ENCODE data around the gene SEMA4D. TPM values are rescaled to one million over a fixed set of nuclear protein-coding genes. Genes with fewer than 3 reads are reported as not detected.

SEMA4D gene
- total RNA-seq, 3 donors from 2014 or later (not counting 1 experiment from before 2014, with no cell fraction given): 354 to 448 (median 420) TPM

- no peak for TF ChIP-seq CTCF (IDR thresholded peaks at IDR 0.05)
- Histone ChIP-seq H3K4me3 (ENCODE audit: low read length) (no peak overlapping the region), H3K4me1 (ENCODE audit: control insufficient read depth, insufficient read depth, low read length) (peaks cover 24% of the 10 kb centered on the region), H3K27ac (ENCODE audit: low read length) (no peak overlapping the region), H3K9me3 (ENCODE audit: control insufficient read depth, insufficient read depth, low read length) (no peaks in the 10 kb centered on the region), H3K27me3 (ENCODE audit: control insufficient read depth, insufficient read depth, low read length) (no peaks in the 10 kb centered on the region), H3K36me3 (ENCODE audit: control insufficient read depth, insufficient read depth, low read length) (peaks cover 63% of the 10 kb centered on the region)
- Mint-ChIP-seq H3K27ac (peak overlapping the region in 1 of 2 donors; percentile 82), H3K36me3 (peaks cover 25% of the 10 kb centered on the region), H3K27me3 (ENCODE audit: low read depth in 2 of 2) (no peaks in the 10 kb centered on the region), H3K4me1 (peaks cover 40 to 43% of the 10 kb centered on the region in 2 donors), H3K4me3 (no peak overlapping the region), H3K9me3 (no peaks in the 10 kb centered on the region)
- intact Hi-C loops (cut with micrococcal nuclease): loop anchor here (10.0 kb wide), 1 partner anchor 46 kb away; no protein-coding TSS in a partner anchor
- no peak for DNase-seq
- no peak for ATAC-seq
- 97% methylated on average over 21 of the region's 21 CpGs for WGBS (ENCODE audit: insufficient coverage)
Observed at GRCh38 chr9:89378541-89378940, 119.4 kb downstream of the SEMA4D start.

- no peaks in the 10 kb centered on the region for H3K27me3 Mint-ChIP-seq (ENCODE audit: low read depth in 2 of 2)
- intact Hi-C loops (cut with micrococcal nuclease): loop anchor here (10.0 kb wide), 1 partner anchor 47 kb away; no protein-coding TSS in a partner anchor
- ATAC-seq (no peak), DNase-seq (no peak)
- H3K36me3 ChIP-seq (ENCODE audit: control insufficient read depth, insufficient read depth, low read length): peaks cover 56% of the 10 kb centered on the region
- no peaks in the 10 kb centered on the region for H3K9me3 ChIP-seq (ENCODE audit: control insufficient read depth, insufficient read depth, low read length)
- no peak for TF ChIP-seq CTCF (IDR thresholded peaks at IDR 0.05)
- H3K36me3 Mint-ChIP-seq: peaks cover 25% of the 10 kb centered on the region
- H3K4me1 ChIP-seq (ENCODE audit: control insufficient read depth, insufficient read depth, low read length): peaks cover 35% of the 10 kb centered on the region
- WGBS (ENCODE audit: insufficient coverage): 76% methylated on average over 12 of the region's 12 CpGs
- no peaks in the 10 kb centered on the region for H3K9me3 Mint-ChIP-seq
- H3K4me3 ChIP-seq (ENCODE audit: low read length): no peak overlapping the region
- H3K27ac Mint-ChIP-seq: peak overlapping the region in 1 of 2 donors; percentile 82
- no peak overlapping the region for H3K27ac ChIP-seq (ENCODE audit: low read length)
- H3K27me3 ChIP-seq (ENCODE audit: control insufficient read depth, insufficient read depth, low read length): no peaks in the 10 kb centered on the region
- no peak overlapping the region for H3K4me3 Mint-ChIP-seq
- peaks cover 46 to 48% of the 10 kb centered on the region in 2 donors for H3K4me1 Mint-ChIP-seq
Observed at GRCh38 chr9:89377411-89377810, 120.5 kb downstream of the SEMA4D start.

DNA sequence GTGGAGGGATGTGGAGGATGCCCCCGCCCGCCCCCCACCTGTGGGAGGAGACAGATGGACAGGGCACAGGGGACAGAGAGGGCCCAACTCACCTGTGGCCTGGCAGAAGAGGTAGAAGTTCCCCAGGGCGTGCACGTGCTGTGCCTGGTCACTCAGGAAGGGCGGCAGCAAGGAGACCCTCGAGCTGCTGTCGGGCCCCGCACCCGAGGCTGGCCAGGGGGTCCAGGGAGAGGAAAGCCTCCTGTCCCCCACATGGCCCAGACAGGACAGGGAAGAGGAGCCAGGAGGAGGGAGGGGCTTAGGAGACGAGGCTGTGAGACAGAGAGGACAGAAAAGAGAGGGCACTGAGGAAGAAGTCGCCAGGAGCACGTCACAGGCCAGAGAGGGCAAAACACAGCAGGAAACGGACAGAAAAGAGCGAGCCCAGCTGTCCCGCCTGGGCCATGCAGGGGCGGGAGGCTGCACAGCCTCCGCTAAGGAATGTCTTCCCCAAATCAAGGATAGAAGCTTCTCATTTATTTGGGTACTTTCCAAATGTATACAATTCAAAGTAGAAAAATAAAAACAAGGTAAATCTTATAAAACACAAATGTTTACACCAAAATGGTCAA is 121.1 kb downstream of the SEMA4D start:
- no peaks in the 10 kb centered on the region for H3K9me3 ChIP-seq (ENCODE audit: control insufficient read depth, insufficient read depth, low read length)
- no peaks in the 10 kb centered on the region for H3K27me3 ChIP-seq (ENCODE audit: control insufficient read depth, insufficient read depth, low read length)
- Mint-ChIP-seq H3K4me3 (no peak overlapping the region), H3K27ac (peak overlapping the region in 1 of 2 donors; percentile 82), H3K36me3 (peaks cover 25% of the 10 kb centered on the region), H3K27me3 (ENCODE audit: low read depth in 2 of 2) (no peaks in the 10 kb centered on the region), H3K9me3 (no peaks in the 10 kb centered on the region), H3K4me1 (peaks cover 47 to 53% of the 10 kb centered on the region in 2 donors)
- DNase-seq (no peak), ATAC-seq (no peak)
- H3K27ac ChIP-seq (ENCODE audit: low read length): no peak overlapping the region
- no peak overlapping the region for H3K4me3 ChIP-seq (ENCODE audit: low read length)
- WGBS (ENCODE audit: insufficient coverage): 95% methylated on average over 17 of the region's 17 CpGs
- intact Hi-C loops (cut with micrococcal nuclease): loop anchor here (10.0 kb wide), 1 partner anchor 48 kb away; no protein-coding TSS in a partner anchor
- H3K36me3 ChIP-seq (ENCODE audit: control insufficient read depth, insufficient read depth, low read length): peaks cover 50% of the 10 kb centered on the region
- TF ChIP-seq CTCF (IDR thresholded peaks at IDR 0.05): no peak
- peaks cover 40% of the 10 kb centered on the region for H3K4me1 ChIP-seq (ENCODE audit: control insufficient read depth, insufficient read depth, low read length)
